GM21515 (cell line): ENCODE measurements around the gene IFI27L1.

Experiments used
- ATAC-seq: cut with Tn5 transposase; IDR thresholded peaks from one replicate; pipeline ENCODE4 v1.9.1; 2021; ENCODE audit not compliant: unreplicated experiment

IFI27L1 gene, protein sequence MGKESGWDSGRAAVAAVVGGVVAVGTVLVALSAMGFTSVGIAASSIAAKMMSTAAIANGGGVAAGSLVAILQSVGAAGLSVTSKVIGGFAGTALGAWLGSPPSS

DNA sequence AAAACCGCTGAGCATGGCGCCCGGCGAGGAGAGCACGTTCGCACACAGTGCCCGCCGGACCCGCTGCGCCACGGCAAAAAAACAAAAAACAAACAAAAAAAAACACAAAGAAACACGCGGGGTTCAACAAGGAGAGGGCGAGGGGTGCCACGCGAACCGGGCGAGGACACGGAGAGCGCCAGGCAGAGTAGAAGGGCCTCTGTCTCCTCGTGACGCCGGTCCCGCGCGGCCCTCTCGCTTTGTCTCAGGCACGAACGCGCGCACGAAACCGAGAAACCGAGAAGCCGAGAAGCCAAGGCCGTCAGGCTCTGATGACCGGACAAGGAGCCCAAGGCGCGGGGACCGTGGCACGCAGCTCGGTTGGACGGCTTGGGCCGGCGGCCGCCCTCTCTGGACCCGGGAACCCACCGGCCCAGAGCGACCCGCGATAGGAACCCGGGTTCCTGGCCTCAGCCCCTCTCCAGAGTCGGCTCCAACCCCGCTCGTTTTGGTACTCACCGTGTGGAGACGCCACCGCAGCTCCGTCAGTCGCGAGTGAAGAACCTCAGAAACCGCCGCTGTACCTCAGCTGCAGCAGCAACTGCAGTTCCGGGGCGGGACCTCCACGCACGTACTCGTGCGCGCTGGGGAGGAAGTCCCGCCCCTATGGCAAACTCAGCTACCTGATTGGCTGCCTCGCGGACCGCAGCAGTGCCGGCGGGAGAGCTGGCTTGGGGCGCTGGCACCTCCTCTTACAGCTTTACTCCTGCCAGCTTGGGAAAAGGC lies at the start of gene IFI27L1, which contains the start of gene DDX24:
IFI27L1 (plus strand) TSS at position 690 of the 765 bp plus-strand sequence. CDS start 15,628 bp downstream, outside the sequence.
DDX24 (minus strand) TSS at position 582 of the 765 bp plus-strand sequence. CDS start 1,460 bp downstream, outside the sequence.
- peak; percentile 99 for ATAC-seq

DNA sequence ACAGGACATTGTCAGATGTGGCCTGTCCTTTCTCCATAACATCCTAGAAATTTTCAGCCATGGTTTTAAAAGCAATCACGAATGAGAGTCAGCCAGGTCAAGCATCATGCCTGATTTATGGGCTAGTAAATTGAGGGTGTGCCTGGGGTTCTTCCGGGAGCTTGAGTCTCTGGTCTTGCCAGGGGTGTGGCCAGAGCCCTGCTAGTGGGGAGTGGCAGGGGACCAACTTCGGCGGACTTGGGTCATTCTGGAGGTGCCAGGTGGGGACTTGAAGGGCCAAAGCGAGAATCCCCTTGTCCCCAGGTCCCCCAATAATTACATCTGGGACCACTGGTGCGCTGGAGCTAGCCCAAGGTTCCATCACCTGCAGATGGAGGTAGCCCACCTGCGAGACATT lies 49.2 kb upstream of the IFI27L1 start:
- no peak for ATAC-seq

DNA sequence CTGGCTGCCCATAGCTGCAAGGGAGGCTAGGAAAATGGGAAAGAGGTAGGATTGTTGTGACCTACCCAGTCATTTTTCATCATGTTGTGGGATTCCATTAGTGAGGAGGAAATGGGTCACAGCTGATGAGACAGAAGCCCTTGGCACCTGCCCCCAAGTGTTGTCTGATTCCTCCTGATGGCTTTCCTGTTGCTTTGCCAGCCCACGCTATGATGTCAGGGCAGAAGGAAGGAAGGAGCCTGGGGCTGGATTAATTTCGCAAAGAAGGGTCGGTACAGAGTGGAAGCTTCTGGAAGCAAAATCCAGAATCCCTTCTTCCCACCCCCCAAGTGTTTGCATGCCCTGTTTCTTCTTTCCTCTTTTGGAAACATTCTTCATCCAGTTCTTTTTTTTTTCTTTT lies 46.2 kb upstream of the IFI27L1 start:
- no peak for ATAC-seq

DNA sequence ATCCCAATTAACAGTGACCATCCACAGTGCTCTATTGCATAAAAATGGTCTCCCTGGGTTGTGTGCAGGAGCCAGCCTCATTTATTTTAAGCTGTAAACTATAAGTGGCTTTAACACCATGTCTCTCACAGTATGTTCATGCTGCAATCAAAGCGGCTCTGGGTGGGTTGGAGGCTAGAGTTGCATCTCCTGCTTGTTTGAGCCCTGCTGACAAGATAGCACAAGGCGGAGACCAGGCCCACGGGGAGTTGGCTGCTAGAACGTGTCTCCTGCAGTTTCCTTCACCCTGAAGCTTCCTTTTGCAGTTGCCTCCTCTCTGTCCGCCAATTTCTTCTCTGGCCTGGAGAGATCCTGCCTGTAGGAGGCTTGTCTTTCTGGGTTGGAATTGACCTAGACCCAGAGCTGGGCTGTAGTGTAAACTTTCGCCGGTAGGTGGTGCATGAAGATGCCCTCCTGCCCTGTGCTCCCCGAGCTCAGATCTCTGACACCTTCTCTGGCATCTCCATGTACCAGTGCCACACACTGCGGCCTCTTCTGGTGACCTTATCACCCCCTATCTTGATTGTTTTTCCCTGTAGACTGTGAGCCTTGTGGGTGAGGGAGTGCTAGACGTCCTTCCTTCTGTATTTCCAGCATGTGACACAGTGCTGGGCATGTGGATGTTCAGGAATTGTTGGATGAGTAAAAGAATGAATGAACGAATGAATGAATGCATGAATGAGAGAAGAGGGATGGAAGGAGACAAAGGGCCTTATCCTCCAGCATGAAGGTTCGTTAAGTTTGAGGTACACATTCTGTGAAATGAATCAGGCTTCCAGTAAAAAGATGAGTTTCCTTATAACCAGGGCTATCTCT lies 44.6 kb upstream of the IFI27L1 start:
- peak; percentile 83 for ATAC-seq

DNA sequence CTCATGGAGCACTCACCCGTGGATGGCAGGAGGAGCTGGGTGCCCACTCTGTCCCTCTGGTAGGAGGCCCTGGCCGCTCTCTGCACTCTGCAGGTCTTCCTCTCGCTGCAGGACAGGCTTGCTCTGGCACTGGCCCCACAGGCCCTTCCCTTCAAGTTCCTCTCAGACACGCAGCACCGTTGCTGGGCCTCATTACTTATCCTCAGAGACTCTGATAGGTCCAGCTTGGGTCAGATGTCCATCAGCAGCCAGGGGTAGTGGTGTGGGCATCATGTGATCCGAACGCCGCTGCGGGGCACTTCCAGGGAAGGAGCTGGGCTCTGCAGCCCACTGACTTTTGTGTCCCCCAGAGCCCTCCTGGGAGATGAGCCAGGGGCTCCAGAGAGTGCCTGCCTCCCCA lies 43.2 kb upstream of the IFI27L1 start:
- no peak for ATAC-seq

DNA sequence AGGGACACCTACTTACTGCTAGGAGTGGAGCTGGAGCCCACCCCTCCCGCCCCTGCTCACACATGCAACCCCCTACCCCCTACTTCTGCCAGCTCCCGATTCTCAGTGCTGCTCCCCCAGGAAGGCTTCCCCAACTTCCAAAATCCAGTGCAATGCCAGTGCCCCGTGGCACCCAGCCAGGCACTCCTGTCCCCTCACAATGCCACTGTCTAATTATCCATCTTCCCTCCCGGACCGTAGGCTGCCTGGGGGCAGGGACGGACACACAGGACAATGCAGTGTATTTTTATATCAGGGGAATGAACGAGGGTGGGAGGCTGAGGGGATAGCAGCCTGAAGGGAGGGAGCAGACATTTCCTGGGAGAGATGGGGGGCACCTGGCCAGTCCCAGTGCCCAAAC lies 42.6 kb upstream of the IFI27L1 start:
- no peak for ATAC-seq

DNA sequence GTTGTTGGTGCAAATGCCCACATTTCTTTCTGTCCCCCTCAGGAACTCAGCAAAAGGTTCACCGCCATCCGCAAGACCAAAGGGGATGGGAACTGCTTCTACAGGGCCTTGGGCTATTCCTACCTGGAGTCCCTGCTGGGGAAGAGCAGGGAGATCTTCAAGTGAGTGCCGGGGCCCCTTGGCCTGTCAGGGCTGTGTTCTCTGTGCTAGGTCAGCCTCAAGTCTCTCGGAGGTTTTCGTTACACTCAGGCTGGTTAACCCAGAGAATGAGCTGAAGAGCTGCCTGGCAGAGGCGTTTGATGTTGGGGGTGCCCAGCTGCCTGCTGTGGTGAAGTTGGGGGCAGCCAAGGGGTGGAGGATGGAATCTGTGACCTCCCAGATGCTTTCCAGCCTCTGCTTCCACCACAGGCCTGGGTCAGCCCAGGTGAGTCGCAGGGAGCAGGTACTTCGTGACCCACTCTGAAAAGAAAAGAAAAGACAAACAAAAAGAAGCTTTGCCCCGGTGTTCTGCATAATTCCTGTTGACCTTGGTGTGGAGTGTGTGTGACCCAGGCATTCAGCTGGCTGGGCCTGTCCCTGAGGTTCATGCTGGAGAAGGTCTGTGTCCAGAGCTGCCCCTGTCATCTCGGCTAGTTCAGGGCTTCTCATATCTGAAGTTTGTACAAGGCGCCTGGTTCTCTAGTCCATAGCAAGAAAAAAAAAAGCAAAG lies 42.0 kb upstream of the IFI27L1 start:
- no peak for ATAC-seq

DNA sequence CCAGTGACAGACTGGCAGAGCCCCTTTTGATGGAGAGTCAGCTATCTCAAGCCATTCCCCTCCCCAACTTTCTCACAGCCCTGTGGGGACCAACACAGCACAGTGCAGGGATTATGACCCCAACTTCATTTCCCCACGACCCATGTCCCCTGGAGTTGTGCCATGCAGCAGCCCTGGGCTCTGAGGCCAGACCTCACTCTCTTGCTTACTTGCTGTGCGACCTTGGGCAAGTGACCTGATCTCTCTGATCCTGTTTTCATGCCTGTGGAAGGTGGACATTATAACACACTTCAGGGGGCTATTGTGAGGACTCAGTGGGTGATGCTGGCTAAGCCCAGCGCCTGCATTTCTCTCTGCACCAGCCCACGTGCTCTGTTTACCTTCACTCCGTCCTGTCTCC lies 40.9 kb upstream of the IFI27L1 start:
- ATAC-seq = no peak

DNA sequence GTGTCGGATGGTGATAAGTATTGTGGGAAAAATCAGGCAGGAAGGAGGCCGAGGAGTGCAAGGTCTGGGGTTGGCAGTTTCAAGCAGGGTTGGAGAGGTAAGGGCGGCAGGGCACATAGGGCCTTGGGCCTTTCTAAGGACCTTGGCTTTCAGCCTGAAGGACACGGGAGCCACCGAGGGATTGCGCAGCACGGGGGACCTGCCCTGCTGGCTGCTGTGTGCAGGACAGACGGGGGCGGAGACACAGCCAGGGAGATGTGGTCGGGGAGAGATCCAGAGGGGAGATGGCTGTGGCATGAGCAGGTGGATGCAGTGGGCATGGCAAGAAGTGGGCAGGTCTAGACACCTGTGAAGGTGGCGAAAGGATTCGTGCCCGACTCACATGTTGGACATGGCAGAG lies 40.3 kb upstream of the IFI27L1 start:
- ATAC-seq = no peak

DNA sequence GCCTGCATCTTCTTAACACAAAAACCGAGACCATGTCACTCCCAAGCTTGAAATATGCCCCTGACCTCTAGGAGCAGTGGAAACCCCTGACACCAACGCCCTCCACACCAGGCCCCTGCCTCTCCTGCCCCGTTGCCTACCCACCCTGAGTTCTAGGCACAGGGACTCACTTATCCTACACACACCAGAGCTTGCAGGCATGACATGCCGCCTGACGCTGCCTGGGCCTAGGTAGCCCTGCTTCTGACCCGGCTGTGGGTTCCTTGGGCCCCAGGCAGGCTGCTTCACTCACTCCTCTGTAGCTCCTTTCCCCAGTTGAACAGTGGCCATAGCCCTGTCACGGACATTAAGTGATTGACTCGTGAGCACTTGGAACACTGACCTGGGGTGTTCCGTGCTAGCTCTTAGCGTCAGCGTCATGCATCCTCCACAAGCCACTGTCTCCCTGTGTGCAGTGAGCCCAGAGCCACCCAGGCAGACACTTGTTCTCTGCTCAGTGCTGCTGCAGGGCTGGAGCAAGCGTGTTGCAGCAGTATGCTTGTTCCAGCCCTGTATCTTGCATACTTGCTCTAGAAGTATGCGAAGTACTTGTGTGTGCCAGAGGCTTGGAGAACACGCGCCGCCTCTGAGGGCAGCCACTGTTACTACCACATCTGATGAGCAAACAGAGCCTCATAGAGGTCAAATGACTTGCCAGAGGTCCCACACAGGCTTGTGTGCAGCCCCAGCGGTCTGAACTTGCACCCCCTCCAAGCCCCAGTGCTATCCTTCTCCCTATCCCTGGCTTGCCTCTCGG lies 39.4 kb upstream of the IFI27L1 start:
- ATAC-seq = no peak

DNA sequence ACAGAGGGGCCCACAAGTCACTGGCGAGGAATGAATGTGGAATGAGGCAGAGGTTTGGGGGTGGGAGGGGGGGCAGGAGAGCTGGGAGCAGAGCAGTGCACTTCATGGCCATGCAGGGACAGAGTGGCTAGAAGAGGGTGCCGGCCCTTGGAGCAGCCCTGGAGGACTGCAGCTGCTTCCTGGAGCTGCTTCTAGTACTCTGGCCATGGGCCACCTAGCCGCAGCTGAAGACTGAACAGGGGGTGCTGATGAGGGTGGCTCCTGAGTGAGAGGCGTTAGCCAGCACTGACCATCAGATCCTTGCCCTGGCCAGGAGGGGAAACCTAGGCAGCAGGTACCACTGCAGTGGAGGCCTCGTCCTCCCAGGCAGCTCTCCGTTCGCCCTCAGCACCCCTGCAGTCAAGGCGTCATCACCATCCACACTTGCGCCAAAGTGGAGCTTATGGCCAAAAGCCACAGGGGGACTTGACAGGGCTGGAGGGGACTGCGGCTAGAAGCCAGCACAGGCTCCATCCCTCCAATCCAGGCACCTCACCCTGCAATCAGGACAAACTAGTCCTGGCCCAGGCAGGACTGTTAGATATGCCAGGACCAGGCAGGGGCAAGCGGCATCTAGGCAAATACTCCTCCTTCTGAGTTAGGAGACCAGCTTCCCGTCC lies 38.5 kb upstream of the IFI27L1 start:
- no peak for ATAC-seq

DNA sequence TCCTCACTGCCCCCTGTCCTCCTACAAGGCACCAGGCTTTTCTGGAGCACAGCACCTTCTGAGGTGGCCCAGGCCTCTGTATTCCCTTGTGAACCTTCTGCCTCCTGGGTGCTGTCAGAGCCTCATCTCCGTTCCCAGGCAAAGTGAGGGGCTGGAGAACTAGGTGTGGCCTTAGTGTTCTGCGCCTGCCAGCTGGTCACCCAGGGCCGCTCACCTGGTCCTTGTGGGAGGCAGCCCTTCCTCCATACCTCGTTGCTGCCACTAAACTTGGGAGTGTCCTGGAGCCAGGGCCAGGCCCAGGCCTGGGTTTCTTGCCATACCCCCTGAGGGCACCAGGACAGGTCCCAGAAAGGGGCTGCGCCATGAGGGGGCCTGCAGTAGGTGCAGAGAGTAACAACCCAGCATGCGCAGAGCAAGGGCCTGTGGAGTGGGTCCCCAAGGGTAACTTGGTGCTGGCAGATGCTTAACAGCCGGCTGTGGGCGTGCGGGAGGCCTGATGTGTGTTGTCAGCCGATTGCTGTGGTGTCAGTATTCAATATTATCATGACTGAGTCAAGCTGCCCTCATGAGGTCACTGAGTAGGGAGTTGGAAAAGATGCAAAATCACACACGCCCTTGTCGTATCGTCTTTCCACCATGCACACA lies 37.9 kb upstream of the IFI27L1 start:
- ATAC-seq = no peak

DNA sequence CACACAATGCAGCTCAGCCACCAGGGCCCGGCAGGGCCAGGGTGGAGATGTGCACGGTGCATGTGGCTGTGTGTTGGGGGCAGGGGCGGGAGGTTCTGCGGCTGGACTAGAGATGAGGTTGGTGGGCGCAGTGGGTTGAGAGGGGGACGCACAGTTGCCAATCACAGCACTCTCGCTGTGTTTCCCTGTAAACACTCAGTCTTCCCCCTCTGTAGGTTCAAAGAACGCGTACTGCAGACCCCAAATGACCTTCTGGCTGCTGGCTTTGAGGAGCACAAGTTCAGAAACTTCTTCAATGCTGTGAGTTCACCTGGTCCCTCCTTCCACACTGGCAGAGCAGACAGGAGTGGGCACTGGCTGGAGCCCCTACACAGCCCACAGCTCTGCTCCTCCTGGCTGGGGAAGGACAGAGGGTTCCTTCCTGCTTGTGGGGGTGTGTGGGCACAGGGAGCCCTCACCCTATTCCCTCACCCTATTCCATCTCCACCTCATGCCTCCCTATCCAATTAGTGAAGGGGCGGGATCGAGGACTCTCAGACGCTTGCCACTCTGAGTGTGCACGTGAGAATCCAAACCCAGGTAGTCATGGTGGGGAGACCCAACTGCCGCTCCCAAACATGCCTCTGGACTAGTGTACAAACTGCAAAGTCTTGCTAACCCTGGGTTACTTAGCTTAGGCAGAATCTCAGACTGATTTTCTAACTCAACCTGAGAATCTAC lies 37.2 kb upstream of the IFI27L1 start:
- no peak for ATAC-seq

DNA sequence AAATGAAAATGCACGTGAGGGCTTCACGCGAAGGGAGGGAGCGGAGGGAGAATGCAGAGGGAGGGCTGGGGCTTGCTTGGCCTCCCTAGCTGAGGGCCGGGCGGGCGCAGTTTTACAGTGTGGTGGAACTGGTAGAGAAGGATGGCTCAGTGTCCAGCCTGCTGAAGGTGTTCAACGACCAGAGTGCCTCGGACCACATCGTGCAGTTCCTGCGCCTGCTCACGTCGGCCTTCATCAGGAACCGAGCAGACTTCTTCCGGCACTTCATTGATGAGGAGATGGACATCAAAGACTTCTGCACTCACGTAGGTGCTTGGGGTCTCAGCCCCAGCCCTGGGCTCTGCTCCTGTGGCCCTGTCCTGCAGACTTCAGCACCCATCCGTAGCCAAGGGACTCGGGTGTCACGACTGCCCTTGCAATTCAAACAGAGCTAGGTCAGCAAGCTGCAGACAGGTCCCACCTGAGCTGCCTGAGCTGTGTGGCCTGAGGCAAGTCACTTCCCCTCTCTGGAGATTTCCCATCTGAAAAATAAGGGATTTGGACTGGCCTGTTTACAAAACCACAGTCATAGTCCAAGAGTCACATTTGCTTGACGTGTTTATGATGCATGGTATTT lies 36.5 kb upstream of the IFI27L1 start:
- ATAC-seq = no peak

DNA sequence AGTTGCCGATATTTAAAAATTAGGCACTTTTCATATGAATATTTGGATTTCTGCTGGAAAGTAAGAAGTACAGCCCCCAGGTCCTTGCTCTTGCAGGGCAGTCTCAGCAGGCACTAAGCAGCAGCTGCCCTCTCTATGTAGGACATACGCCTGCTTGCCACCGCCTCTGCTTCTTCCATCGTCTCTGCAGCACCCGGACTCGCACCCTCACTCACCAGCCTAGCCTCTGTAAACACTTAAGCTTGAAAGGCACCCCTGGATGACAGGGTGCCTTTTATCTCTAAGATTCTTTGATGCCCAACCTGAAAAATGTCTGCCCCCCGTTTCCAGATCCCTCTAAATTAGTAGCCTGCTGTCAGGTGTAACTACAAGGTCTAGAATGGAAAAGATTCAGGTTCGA lies 36.0 kb upstream of the IFI27L1 start:
- ATAC-seq = no peak

DNA sequence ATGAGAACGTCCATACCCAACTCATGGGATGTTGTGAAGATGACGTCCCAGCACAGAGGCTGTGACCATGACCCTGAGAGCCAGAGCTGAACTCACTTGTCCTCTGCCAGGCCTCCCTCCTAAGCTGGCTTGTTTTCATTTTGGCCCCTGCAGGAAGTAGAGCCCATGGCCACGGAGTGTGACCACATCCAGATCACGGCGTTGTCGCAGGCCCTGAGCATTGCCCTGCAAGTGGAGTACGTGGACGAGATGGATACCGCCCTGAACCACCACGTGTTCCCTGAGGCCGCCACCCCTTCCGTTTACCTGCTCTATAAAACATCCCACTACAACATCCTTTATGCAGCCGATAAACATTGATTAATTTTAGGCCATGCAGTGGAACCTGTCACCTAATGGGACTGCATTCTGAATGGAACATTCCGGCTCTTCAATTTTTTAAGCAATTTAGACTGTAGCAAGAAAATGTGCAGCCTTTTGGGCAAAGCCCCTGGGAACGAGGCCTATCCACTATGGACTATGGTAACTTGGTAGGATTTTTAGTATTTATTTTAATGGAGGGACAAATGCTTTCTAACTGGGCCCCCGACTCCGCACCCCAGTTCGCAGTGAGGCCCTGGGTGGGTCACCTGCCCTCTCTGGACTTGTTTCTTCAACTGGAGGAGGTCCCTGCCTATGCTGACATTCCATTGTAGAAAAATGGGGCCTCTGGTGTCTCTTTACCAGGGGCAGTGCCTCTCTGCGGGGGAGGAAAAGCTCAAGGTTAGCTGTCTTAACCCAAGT lies 35.4 kb upstream of the IFI27L1 start:
- ATAC-seq = no peak

DNA sequence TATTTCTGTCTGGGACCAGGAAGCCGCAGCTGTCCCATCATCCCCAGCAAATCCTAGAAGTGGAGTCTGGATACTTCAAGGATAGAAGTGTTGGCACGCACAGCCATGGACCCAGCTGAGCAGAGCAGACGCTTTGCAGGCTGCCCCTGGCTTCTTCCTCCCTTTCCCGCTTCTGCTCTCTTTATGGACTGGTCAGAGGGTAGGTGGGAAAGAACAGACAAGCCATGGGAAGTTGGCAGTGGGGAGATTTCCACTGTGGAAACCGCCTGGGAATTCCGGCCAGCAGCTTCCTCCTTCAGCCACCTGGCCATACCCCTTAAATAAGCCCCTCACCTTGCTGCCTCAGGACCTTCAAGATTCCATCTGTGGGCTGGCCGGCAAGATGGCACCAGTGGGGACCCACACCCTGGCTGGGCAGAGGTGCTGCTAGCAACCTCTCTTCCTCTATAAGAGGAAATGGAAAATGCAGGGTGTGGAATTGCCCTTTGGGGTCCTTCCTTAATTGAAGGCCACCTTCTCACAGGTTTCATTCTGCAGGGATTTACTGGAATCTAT lies 34.3 kb upstream of the IFI27L1 start:
- no peak for ATAC-seq
